DND-41 (cell line): ENCODE measurements around the gene ELL.

Experiments
- ATAC-seq: fragments of 200-7000 bp; cut with Tn5 transposase; 3 replicates; pipeline ENCODE4 v1.9.1; 2021; ENCODE audit warnings: low read depth; ENCODE audit not compliant: insufficient read depth
- DNase-seq: peaks from one replicate; pipeline ENCODE4 v3.0.0-alpha.2; 2020
- H2AFZ ChIP-seq: 2 replicates; pipeline ENCODE4 v1.6.0; 2012; ENCODE audit warnings: low read depth, low read length
- H3K27ac ChIP-seq: 2 replicates; pipeline ENCODE4 v1.5.1; 2012; ENCODE audit warnings: low read length, inconsistent platforms
- H3K27me3 ChIP-seq: fragments of 200-600 bp; sonication (generic); 2 replicates; pipeline ENCODE4 v1.6.0; 2012; ENCODE audit warnings: low read length, mild to moderate bottlenecking, inconsistent platforms; ENCODE audit not compliant: insufficient read depth, poor library complexity
- H3K36me3 ChIP-seq: 2 replicates; pipeline ENCODE4 v1.5.1; 2012; ENCODE audit warnings: low read length, inconsistent platforms; ENCODE audit not compliant: insufficient read depth
- H3K4me1 ChIP-seq: 2 replicates; pipeline ENCODE4 v1.5.1; 2012; ENCODE audit warnings: mild to moderate bottlenecking, low read length; ENCODE audit not compliant: insufficient read depth
- H3K4me2 ChIP-seq: 2 replicates; pipeline ENCODE4 v1.6.0; 2012; ENCODE audit warnings: mild to moderate bottlenecking, moderate library complexity, low read length, inconsistent platforms; ENCODE audit not compliant: insufficient read depth
- H3K4me3 ChIP-seq, 2 experiments: fragments of 200-600 bp in 1 of 2; shearing (Covaris generic) in 1 of 2; 2 replicates each; pipeline ENCODE4 v1.5.1; 2012 to 2016; ENCODE audit warnings: inconsistent platforms in 2 of 2, low read length in 2 of 2, mild to moderate bottlenecking in 2 of 2, low read depth in 1 of 2, moderate library complexity in 1 of 2
- H3K79me2 ChIP-seq: 2 replicates; pipeline ENCODE4 v1.6.0; 2012; ENCODE audit warnings: low read length, inconsistent platforms; ENCODE audit not compliant: insufficient read depth
- H3K9ac ChIP-seq: 2 replicates; pipeline ENCODE4 v1.6.0; 2012; ENCODE audit warnings: low read depth, mild to moderate bottlenecking, inconsistent platforms, low read length, moderate library complexity
- H3K9me3 ChIP-seq: 2 replicates; pipeline ENCODE4 v1.5.1; 2012; ENCODE audit warnings: low read length, moderate library complexity, mild to moderate bottlenecking, inconsistent platforms; ENCODE audit not compliant: insufficient read depth, severe bottlenecking
- H4K20me1 ChIP-seq: 2 replicates; pipeline ENCODE4 v1.6.0; 2012; ENCODE audit warnings: low read length; ENCODE audit not compliant: insufficient read depth
- EZH2 ChIP-seq: IDR thresholded peaks from 3 replicates; pipeline ENCODE4 v1.6.1; 2012; ENCODE audit warnings: borderline replicate concordance, low read depth, mild to moderate bottlenecking, moderate library complexity, low read length, inconsistent platforms; ENCODE audit not compliant: severe bottlenecking
- TF ChIP-seq, protein P1 (sequence below): IDR thresholded peaks from 2 replicates; pipeline ENCODE4 v1.5.1; 2012; ENCODE audit warnings: borderline replicate concordance, low read length, moderate library complexity, mild to moderate bottlenecking; ENCODE audit not compliant: poor library complexity, severe bottlenecking; ENCODE audit errors: extremely low read depth

ELL gene

GRCh38 chr19:18425515-18426415, 96.1 kb downstream of the ELL start:
- H3K4me2 ChIP-seq = no peak overlapping the region
- peaks cover 65% of the 10 kb centered on the region for H3K79me2 ChIP-seq
- no peak overlapping the region for H3K27ac ChIP-seq
- DNase-seq (no peak), ATAC-seq (no peak)
- TF ChIP-seq, protein P1, sequence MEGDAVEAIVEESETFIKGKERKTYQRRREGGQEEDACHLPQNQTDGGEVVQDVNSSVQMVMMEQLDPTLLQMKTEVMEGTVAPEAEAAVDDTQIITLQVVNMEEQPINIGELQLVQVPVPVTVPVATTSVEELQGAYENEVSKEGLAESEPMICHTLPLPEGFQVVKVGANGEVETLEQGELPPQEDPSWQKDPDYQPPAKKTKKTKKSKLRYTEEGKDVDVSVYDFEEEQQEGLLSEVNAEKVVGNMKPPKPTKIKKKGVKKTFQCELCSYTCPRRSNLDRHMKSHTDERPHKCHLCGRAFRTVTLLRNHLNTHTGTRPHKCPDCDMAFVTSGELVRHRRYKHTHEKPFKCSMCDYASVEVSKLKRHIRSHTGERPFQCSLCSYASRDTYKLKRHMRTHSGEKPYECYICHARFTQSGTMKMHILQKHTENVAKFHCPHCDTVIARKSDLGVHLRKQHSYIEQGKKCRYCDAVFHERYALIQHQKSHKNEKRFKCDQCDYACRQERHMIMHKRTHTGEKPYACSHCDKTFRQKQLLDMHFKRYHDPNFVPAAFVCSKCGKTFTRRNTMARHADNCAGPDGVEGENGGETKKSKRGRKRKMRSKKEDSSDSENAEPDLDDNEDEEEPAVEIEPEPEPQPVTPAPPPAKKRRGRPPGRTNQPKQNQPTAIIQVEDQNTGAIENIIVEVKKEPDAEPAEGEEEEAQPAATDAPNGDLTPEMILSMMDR = no peak
- no peak for TF ChIP-seq EZH2
- no peak overlapping the region for H3K4me3 ChIP-seq
- peaks cover 13% of the 10 kb centered on the region for H3K36me3 ChIP-seq
- H4K20me1 ChIP-seq = peaks cover 89% of the 10 kb centered on the region
- H2AFZ ChIP-seq = no peak overlapping the region
- no peaks in the 10 kb centered on the region for H3K27me3 ChIP-seq
- H3K4me1 ChIP-seq = peaks cover 45% of the 10 kb centered on the region
- no peak overlapping the region for H3K9ac ChIP-seq
- H3K9me3 ChIP-seq = no peaks in the 10 kb centered on the region

DNA sequence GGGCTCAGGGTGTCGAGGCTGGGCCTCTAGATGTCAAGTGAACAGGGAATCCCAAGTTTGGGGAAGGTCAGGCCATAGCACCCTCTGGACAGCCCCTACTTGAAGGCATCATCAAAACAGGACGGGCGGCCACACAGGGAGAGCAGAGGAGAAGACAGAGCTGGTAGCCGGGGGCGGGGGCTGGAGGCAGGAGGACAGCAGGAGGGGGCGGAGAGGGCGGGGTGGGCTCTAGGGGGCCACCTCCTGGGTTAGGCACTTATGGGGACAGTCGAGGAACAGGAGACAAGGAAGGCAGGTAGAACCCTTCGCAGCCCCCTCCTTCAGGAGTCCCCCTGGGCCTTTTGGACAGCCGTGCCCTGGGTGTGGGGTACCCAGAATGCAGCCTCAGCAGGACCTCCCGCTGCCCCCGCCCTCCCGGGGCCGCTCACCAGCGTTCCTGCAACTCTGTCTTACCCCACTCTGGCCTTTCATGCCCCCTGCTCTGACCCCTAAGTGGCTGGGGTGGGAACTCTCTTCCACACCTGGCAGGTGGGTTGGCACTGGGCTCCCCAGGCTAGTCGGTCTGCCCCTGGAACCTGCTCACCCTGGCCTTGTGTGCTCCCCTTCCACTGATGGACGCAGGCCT, 96.9 kb downstream of the ELL start:
- Histone ChIP-seq H3K4me2 (no peak overlapping the region), H3K4me3 (no peak overlapping the region), H4K20me1 (peaks cover 91% of the 10 kb centered on the region), H3K4me1 (peaks cover 46% of the 10 kb centered on the region), H3K27me3 (no peaks in the 10 kb centered on the region), H3K9me3 (no peaks in the 10 kb centered on the region), H3K36me3 (peaks cover 7% of the 10 kb centered on the region; the same call in 1 of the 2 replicates), H3K9ac (no peak overlapping the region), H3K79me2 (peaks cover 67% of the 10 kb centered on the region), H2AFZ (no peak overlapping the region), H3K27ac (no peak overlapping the region)
- TF ChIP-seq, protein P1 = no peak
- no peak for TF ChIP-seq EZH2
- DNase-seq (no peak), ATAC-seq (no peak)

DNA sequence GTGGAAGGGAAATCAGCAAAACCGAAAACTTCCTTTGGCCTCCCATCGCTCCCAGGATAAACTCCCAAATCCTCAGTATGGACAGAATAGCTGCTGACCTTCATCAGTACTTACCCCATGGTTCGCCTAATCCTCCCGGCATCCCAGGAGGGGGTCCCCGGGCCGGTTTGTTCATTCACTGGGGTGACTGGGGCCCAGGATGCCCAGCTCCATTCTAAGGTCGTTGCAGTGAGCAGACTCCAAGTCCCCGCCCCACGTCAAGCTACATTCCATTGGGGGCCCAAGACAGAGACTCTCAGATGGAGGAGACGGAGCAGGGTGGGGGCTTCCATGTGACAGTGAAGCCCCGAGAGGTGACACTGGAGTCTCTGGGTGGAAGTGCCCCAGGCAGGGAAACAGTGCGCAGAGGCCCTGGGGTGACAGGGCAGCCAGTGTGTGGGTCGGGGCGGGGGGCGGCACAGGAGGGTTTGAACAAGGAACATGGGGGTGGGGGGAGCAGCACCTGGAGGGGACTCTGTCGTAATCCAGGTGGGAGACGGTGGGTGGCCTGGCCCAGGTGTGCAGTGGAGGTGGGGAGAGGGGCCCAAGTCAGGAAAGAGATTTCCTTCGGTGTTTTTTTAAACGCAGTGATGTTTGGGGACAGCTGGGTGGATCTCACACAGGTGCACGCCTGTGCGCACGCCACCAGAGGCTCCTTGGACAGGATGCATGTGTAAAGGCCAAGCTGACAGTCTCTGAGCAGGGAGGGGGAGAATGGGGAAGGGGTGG, 97.6 kb downstream of the ELL start:
- Histone ChIP-seq H3K9ac (no peak overlapping the region), H3K27me3 (no peaks in the 10 kb centered on the region), H3K36me3 (peaks cover 7% of the 10 kb centered on the region; the same call in 1 of the 2 replicates), H3K9me3 (no peaks in the 10 kb centered on the region), H4K20me1 (peaks cover 86% of the 10 kb centered on the region), H3K4me1 (peaks cover 43% of the 10 kb centered on the region), H3K79me2 (peaks cover 69% of the 10 kb centered on the region), H3K4me2 (no peak overlapping the region), H3K4me3 (no peak overlapping the region), H3K27ac (no peak overlapping the region), H2AFZ (no peak overlapping the region)
- DNase-seq (no peak), ATAC-seq (no peak)
- TF ChIP-seq, protein P1 = no peak
- TF ChIP-seq EZH2 = no peak
